HFF-Myc (cell line): Measurements from ENCODE around the gene DNAJC5.

Experiments
- DNase-seq: peaks from one replicate; pipeline ENCODE4 v3.0.0-alpha.2; 2011; ENCODE audit warnings: low read depth; ENCODE audit errors: extremely low read depth
- H3K4me3 ChIP-seq: replicated peaks from 2 replicates; pipeline ENCODE4 v1.5.1; 2011; ENCODE audit warnings: low read depth, mild to moderate bottlenecking, control low read depth, low read length
- TF ChIP-seq, protein P1 (sequence below): IDR thresholded peaks from 2 replicates; pipeline ENCODE4 v1.5.1; 2012; ENCODE audit warnings: mild to moderate bottlenecking, low read depth, low read length, control low read depth; ENCODE audit errors: missing control alignments

DNAJC5 gene

DNA sequence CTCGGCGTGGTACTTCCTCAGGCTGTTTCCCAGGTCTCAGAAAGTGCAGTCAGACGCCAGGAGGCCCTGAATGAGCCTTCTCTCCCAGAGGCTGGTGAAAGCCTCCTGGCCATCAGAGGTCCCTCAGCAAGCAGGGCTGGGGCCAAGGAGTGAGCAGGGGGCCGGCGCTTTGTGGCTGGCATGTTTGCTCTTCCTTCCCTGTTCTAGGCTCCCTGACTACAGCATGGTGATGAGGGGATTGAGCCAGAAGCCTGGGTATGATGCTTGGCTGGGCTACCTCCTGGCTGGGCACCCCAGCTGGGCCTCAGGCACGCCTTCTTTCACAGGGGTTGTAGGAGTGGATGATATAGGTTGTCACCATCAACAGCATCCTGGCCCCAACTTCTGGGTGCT lies 11.7 kb upstream of the DNAJC5 start:
- TF ChIP-seq, protein P1, sequence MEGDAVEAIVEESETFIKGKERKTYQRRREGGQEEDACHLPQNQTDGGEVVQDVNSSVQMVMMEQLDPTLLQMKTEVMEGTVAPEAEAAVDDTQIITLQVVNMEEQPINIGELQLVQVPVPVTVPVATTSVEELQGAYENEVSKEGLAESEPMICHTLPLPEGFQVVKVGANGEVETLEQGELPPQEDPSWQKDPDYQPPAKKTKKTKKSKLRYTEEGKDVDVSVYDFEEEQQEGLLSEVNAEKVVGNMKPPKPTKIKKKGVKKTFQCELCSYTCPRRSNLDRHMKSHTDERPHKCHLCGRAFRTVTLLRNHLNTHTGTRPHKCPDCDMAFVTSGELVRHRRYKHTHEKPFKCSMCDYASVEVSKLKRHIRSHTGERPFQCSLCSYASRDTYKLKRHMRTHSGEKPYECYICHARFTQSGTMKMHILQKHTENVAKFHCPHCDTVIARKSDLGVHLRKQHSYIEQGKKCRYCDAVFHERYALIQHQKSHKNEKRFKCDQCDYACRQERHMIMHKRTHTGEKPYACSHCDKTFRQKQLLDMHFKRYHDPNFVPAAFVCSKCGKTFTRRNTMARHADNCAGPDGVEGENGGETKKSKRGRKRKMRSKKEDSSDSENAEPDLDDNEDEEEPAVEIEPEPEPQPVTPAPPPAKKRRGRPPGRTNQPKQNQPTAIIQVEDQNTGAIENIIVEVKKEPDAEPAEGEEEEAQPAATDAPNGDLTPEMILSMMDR: no peak
- DNase-seq: no peak
- H3K4me3 ChIP-seq: no peak overlapping the region

DNA sequence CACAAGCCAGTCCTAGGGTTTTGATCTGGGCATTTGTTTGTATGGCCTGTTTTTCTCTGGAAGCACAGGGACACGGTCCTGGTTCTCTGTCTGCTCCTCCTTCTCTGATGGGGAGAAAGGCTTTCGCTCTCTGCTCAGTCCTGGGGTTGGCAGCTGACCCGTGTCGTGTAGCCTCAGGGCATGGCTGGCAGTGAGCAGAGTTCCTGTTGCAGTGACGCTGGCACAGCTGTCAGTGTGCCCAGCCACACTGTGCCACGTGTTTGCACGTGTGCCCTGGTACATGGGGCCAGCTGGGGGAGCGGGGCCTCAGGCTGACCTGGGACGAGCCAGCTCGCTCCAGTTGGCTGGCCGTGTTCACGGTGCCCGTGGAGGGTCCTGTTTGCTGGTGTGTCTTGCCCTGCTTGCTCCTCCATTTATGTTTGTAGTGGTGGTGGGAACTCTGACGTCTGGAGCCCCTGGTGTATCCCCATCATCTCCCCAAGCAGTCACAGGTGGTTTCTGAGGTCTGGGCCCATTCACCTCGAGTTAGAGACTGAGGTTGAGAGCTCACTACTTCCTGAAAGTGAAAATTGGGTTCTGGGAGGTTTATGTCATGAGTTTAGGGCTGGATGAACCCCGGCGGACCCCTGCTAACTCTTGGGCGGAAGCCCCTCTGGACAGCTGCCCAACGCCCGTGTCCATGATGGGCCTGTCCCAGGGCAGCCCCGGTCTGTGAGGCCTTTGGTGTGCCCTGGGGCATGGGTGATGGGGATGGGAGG lies 10.2 kb upstream of the DNAJC5 start:
- H3K4me3 ChIP-seq: no peak overlapping the region
- no peak for DNase-seq
- TF ChIP-seq, protein P1: no peak

DNA sequence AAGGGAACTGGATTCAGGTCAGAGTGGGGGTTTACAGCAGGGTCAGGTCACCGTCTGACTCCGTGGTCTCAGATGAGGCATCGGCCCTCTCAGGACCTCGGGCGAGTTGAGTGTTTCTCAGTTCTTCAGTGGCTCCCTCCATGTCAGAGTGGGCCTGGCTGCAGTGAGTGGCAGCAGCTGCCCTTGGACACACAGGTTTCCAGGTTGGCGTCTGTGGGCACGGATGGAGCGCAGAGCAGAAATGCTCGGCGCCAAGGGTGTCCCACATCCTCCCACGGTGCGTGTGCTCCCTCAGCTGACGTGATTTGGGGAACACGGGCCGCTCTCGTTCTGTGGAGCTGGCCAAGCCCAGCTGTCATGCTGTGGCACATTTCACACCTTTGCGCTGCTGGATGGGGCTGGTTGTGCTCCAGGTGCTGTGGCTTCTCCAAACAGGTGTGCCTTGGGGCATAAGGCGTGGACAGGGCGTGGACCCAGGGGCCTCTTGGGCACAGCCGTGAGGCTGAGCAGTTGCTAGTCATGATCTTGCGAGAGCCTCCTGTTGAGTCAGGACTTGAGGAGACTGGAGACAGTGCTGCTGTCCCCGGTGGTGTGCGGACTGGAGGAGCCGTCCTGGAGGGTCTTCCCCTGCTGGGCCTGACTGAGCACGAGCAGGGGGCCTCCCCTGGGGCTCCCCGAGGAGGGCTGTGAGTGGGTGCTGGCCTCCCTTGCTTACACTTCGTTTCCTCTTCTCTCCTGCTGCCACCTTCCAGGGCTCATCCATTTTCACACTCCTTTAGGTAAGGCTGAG lies 9.5 kb upstream of the DNAJC5 start:
- DNase-seq: no peak
- TF ChIP-seq, protein P1: no peak
- H3K4me3 ChIP-seq: no peak overlapping the region

DNA sequence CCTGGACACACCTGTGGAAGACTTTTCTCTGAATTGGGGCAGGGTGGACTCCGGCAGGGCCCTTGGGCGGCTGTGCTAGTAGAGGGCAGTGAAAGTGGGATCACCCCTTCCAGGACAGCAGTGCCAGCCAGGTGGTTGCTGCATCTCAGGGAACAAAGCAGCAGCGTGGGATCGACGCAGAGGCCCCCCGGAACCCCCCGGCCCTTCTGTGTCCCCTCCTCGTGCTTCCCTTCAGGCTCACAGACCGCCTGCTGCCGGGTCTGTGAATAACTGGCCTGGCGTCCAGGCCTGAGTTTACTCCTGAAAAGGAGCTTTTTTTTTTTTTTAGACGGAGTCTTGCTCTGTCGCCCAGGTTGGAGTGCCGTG lies 8.9 kb upstream of the DNAJC5 start:
- TF ChIP-seq, protein P1: no peak
- no peak overlapping the region for H3K4me3 ChIP-seq
- no peak for DNase-seq

DNA sequence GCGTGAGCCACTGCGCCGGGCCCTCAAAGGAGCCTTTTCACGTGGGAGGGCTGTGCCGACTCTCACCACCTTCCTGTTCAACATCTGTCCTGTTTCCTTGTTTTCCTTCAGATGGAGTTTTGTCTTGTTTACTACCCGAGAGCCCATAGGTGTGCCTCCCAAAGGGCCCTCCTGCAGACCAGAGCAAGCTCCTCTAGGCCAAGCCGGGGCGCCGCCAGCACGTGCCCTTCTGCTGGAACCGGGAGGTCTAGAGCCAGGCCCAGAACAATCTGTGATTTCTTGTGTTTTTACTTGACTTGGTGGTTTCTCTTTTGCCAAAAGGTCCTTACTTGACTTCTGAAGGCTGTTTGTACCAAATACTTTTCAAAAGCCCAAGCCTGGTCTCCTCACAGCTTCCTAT lies 8.0 kb upstream of the DNAJC5 start:
- no peak for DNase-seq
- TF ChIP-seq, protein P1: no peak

DNA sequence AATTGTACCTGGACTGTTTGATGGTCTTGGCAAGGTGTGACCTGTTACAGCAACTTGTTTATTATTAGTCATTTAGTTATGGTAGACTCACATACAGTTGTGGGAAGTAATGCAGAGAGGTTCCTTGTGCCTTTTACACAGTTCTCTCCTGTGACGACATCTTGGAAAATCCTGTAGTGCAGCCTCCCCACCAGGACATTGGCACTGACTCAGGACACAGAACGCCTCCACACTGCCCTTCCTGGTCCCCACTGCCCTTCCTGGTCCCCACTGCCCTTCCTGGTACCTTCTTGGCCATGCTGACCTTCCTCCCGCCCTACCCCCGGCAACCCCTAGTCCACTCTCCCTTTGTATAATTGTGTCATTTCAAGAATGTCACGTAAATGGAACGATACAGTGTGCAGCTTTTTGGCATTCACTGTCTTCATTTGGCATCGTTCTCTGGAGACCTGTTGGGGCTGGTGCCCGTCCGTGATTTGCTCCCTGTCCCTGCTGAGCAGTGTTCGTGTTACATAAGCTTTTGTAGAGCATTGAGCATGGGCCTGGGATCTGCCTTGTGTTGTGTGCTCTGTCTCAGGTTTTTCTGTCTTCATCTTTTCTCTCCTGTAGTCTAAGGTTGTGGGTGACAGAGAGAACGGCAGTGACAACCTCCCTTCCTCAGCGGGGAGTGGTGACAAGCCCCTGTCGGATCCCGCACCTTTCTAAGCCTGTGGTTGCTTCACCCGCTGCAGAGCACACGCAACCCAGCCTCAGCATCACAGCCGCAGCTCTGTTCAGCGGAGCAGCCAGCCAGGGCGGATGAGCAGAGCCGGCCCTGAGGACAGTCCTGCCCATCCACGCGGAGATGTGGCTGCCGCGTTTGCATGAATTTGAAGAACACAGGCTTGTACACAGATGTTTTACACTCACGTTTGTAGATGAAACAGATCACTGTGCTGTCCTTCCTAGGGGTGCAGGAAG lies 5.4 kb upstream of the DNAJC5 start:
- no peak for DNase-seq
- TF ChIP-seq, protein P1: no peak
- H3K4me3 ChIP-seq: no peak overlapping the region

More for the DNA sequence above, 8.0 kb upstream of the DNAJC5 start:
- H3K4me3 ChIP-seq: no peak overlapping the region
